Kidney epithelial cell (primary cell): Measurements from ENCODE around the gene ATP2A2. TPM values are rescaled to one million over a fixed set of nuclear protein-coding genes. Genes with fewer than 3 reads are reported as not detected.

Source experiments
- DNase-seq: peaks from one replicate; pipeline ENCODE4 v3.0.0-alpha.2; 2010; ENCODE audit warnings: low read depth
- H3K27me3 ChIP-seq: 2 replicates; pipeline ENCODE4 v1.6.0; 2011; ENCODE audit warnings: low read length; ENCODE audit not compliant: control insufficient read depth, insufficient read depth
- H3K36me3 ChIP-seq: 2 replicates; pipeline ENCODE4 v1.5.1; 2011; ENCODE audit warnings: low read length; ENCODE audit not compliant: control insufficient read depth, insufficient read depth
- H3K4me3 ChIP-seq: 2 replicates; pipeline ENCODE4 v1.5.1; 2011; ENCODE audit warnings: low read depth, mild to moderate bottlenecking, control low read depth, low read length
- CTCF ChIP-seq: IDR thresholded peaks from 2 replicates; pipeline ENCODE4 v1.5.1; 2011; ENCODE audit warnings: mild to moderate bottlenecking, moderate library complexity, low read length, control low read depth, inconsistent platforms; ENCODE audit not compliant: insufficient read depth, poor library complexity, severe bottlenecking
- total RNA-seq: library from RNA; depleted of rRNA; stranded (reverse); fragments of >200 nt; gene quantifications from 2 replicates; pipeline ENCODE4 v1.2.3, GENCODE V29; 2015

Gene ATP2A2
- total RNA-seq, 1 donor from 2014 or later = 128 TPM

GRCh38 chr12:110266980-110267620, 13.9 kb upstream of the ATP2A2 start:
- DNase-seq = no peak
- no peak for TF ChIP-seq CTCF
- no peak overlapping the region for H3K4me3 ChIP-seq

GRCh38 chr12:110269622-110270124, 11.4 kb upstream of the ATP2A2 start:
- DNase-seq = no peak
- no peak overlapping the region for H3K4me3 ChIP-seq
- H3K27me3 ChIP-seq = no peaks in the 10 kb centered on the region
- no peak for TF ChIP-seq CTCF
- H3K36me3 ChIP-seq = no peaks in the 10 kb centered on the region

More at GRCh38 chr12:110266980-110267620, 13.9 kb upstream of the ATP2A2 start:
- Histone ChIP-seq H3K27me3 (no peaks in the 10 kb centered on the region), H3K36me3 (no peaks in the 10 kb centered on the region)

GRCh38 chr12:110270125-110270962, 10.7 kb upstream of the ATP2A2 start:
- no peak overlapping the region for H3K4me3 ChIP-seq
- no peak for DNase-seq
- H3K36me3 ChIP-seq = no peaks in the 10 kb centered on the region
- H3K27me3 ChIP-seq = no peaks in the 10 kb centered on the region
- no peak for TF ChIP-seq CTCF

- Histone ChIP-seq H3K27me3 (no peaks in the 10 kb centered on the region), H3K4me3 (no peak overlapping the region), H3K36me3 (no peaks in the 10 kb centered on the region)
- TF ChIP-seq CTCF = no peak
- no peak for DNase-seq
Observed at GRCh38 chr12:110271015-110271414, 10.0 kb upstream of the ATP2A2 start.

DNA sequence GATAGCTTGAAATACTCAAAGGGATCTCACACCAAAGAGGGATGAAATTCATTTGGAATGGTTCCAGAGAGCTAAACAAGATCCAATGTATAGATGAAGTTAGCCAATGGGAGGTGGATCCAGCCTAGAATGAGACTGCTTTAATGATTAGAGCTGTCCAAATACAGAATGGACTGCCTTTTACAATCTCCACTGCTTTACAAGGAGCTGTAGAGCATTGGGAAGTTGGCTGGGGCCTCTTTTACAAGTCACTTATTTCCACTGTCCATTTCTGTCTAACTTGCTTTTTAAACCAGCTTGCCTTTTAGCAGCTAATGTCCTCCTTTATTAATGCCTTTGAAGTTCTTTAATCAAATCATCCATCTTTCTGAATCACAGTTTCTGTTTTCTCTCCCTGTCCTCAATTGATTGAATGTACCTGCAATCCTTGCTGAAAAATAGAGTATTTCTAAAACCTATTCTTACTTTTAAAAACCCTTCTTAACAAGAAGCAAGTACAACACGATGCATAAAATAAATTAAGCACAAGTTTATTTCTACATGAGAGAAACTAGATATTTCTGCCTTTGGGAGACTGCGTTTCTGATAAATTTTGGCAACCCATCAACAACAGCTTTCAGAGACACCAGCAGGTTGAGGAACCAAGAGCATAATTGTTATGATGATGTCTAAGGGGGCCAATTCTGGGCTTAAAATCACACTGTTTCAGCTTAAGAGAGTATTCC, 3.4 kb upstream of the ATP2A2 start:
- H3K36me3 ChIP-seq = no peaks in the 10 kb centered on the region
- TF ChIP-seq CTCF = no peak
- no peak overlapping the region for H3K4me3 ChIP-seq
- H3K27me3 ChIP-seq = no peaks in the 10 kb centered on the region
- DNase-seq = no peak
